Nephron progenitor cell (in vitro differentiated cells): ENCODE results near the gene DYNLT3.

Source experiments
- DNase-seq: peaks from one replicate; pipeline ENCODE4 v3.0.0; 2021
- H3K27ac Mint-ChIP-seq: 2 replicates; pipeline ENCODE4 v1.8.0; 2021; ENCODE audit warnings: mild to moderate bottlenecking, moderate library complexity, mixed read lengths
- H3K27me3 Mint-ChIP-seq: 2 replicates; pipeline ENCODE4 v1.8.0; 2021; ENCODE audit warnings: mild to moderate bottlenecking, low read depth, mixed read lengths; ENCODE audit not compliant: poor library complexity
- H3K36me3 Mint-ChIP-seq: 2 replicates; pipeline ENCODE4 v1.8.0; 2021; ENCODE audit warnings: low read depth, mixed read lengths
- H3K4me1 Mint-ChIP-seq: 2 replicates; pipeline ENCODE4 v1.8.0; 2021; ENCODE audit warnings: mixed read lengths
- H3K4me3 Mint-ChIP-seq: 2 replicates; pipeline ENCODE4 v1.8.0; 2021; ENCODE audit warnings: mild to moderate bottlenecking, moderate library complexity, mixed read lengths
- H3K9me3 Mint-ChIP-seq: 2 replicates; pipeline ENCODE4 v1.8.0; 2021; ENCODE audit warnings: mild to moderate bottlenecking, moderate library complexity, mixed read lengths
- CTCF ChIP-seq: fragments of 200-600 bp; sonication (generic); IDR thresholded peaks from 2 replicates; pipeline ENCODE4 v1.5.0; 2021; ENCODE audit warnings: antibody characterized with exemption

DYNLT3 gene

GRCh38 chrX:37799936-37800335 lies 47.4 kb downstream of the DYNLT3 start:
- H3K27ac Mint-ChIP-seq: no peak overlapping the region
- H3K9me3 Mint-ChIP-seq: peaks cover 15% of the 10 kb centered on the region
- no peak for TF ChIP-seq CTCF
- no peak for DNase-seq
- no peaks in the 10 kb centered on the region for H3K4me1 Mint-ChIP-seq
- no peaks in the 10 kb centered on the region for H3K27me3 Mint-ChIP-seq
- no peak overlapping the region for H3K4me3 Mint-ChIP-seq
- no peaks in the 10 kb centered on the region for H3K36me3 Mint-ChIP-seq

DNA sequence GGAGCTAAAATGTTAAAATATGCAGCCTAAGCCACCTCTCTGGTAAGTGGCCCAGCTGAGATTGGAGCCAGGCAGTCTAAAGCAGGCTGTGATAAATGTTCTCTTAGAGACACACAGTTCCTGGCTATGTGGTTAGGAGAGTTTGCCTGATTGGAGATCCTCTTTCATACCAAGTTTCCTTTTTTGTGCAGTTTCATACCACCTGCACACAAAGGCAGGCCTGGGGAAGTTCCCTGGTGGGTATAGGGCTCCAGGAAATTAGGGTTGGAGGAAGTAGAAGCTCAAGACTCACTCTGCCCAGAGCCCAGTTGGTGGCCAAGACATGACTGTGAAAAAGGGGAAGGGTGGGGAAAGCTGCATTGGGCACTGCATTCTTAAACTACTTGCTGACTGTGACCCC lies 50.6 kb downstream of the DYNLT3 start:
- Mint-ChIP-seq H3K9me3 (peaks cover 6% of the 10 kb centered on the region), H3K36me3 (no peaks in the 10 kb centered on the region), H3K27ac (no peak overlapping the region), H3K4me3 (no peak overlapping the region), H3K4me1 (no peaks in the 10 kb centered on the region), H3K27me3 (no peaks in the 10 kb centered on the region)
- DNase-seq: no peak
- TF ChIP-seq CTCF: no peak

DNA sequence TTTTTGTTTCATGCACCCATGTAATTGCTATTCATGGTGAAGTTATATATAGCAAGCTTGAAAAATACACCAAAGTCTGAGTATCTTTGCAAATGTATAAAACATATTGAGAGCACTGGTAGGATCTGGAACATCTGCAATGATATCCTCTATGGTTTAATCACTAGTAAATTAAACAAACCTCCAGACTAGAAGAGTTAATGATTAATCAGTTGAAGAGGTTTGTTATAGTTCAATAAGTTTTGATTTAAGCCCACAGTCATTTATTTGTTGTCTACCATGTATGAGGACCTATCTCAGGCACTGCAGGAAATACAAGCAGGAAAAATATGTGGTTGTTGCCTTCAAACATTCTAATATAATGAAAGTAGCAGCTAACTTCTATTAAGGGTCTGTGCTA lies 51.1 kb downstream of the DYNLT3 start:
- Mint-ChIP-seq H3K4me1 (no peaks in the 10 kb centered on the region), H3K4me3 (no peak overlapping the region), H3K27me3 (no peaks in the 10 kb centered on the region)

More for the DNA sequence above, 51.1 kb downstream of the DYNLT3 start:
- Mint-ChIP-seq H3K27ac (no peak overlapping the region), H3K9me3 (peaks cover 3% of the 10 kb centered on the region), H3K36me3 (no peaks in the 10 kb centered on the region)
- DNase-seq: no peak
- TF ChIP-seq CTCF: no peak
